AML-193 (cell line): Measurements from ENCODE around the gene UCHL5.
"Not testable (repeated sequence)": the region's sequence is repeated elsewhere in the genome, so short reads cannot be mapped to it uniquely, and the experiment has no call there.

Experiments
- DNase-seq, 2 experiments: peaks; one replicate each; lab custom pipeline; 2025; lab: John Stamatoyannopoulos, UW

The UCHL5 gene

GRCh38 chr1:193062698-193063463 is 3.7 kb upstream of the UCHL5 start:
- no peak for DNase-seq

- peak; percentile 43 to 52 for DNase-seq
These were observed 1.8 kb upstream of the UCHL5 start for GRCh38 chr1:193060938-193061337.

- no peak for DNase-seq
These were observed 1.2 kb upstream of the UCHL5 start for GRCh38 chr1:193060406-193060805.

DNA sequence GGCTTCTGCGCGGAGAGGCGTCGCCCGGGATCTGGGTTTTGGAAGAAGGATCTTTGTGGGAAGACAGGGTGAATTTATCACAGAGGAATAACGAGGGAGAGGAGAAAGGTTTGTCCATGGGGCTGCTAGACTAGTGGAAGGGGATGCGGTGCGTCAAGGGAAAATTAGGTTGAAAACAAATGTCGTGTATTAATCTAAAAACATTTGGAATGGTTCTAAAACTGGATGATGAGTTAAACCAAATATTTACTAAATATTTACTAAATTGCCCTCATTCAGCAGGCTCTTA is 899 bp upstream of the UCHL5 start:
- DNase-seq = no peak

DNA sequence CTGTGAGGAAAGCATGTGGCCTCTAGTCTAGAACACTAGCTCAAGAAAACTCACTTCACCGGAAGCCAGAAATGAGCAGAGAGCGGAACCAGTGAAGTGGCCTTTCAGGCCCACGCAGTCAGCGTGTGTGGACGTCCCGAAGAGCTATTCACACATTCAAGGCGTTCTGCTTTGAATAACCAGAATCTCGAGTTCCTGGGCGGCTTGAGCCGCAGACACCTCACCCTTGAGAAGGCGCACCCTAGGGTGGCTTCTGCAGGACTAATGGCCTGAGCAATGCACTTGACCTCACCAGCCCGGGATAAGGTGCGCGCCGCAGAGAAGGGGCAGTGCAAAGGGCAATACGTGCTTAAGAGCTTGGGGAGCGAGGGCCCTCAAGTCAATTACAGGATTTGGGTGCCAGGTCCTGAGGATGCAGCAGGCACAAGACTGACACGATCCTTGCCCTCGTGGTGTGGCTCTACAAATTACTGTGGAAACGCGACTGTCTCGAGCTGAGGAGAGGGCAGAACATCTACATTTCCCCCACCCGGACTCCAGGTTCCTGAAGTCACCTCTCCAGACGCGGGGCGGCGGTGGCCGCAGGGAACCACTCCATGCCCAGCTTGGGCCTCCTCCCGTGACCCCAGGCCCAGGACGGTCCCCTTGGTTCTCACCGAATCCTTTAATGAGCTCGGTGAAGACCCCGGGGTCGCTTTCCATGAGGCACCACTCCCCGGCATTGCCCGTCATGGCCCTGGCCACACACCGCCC is 455 bp downstream of the UCHL5 start:
- DNase-seq = peak; percentile 58 to 71

DNA sequence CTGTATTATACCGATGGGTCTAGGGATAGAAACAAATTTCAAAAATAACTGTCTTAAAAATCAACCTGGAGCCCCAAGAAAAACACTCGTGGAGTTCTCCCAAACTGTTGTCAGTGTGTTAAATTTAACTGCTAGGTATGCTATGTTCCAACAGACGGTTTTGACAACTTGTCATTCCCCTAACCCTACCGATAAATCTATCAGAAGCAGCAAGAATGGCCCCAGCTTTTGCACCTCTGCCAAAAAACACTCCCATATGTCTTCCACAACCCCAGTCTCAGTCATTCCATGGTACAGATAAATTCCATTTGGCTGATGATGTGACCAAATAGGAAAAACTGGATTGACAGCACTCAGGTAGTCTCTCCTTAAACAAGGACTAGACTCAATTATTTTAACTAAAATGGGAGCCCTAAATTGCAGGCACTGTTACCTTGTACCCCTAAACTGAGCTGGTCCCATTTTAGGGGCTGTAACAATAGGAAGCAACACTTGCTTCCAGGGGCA is 4.9 kb downstream of the UCHL5 start:
- DNase-seq = no peak

- DNase-seq = not testable (repeated sequence)
These were observed 10.2 kb downstream of the UCHL5 start for GRCh38 chr1:193048913-193049312.

GRCh38 chr1:193042766-193043691 is 16.1 kb downstream of the UCHL5 start:
- no peak for DNase-seq

- DNase-seq = no peak
These were observed 19.1 kb downstream of the UCHL5 start for GRCh38 chr1:193040011-193040410.

DNA sequence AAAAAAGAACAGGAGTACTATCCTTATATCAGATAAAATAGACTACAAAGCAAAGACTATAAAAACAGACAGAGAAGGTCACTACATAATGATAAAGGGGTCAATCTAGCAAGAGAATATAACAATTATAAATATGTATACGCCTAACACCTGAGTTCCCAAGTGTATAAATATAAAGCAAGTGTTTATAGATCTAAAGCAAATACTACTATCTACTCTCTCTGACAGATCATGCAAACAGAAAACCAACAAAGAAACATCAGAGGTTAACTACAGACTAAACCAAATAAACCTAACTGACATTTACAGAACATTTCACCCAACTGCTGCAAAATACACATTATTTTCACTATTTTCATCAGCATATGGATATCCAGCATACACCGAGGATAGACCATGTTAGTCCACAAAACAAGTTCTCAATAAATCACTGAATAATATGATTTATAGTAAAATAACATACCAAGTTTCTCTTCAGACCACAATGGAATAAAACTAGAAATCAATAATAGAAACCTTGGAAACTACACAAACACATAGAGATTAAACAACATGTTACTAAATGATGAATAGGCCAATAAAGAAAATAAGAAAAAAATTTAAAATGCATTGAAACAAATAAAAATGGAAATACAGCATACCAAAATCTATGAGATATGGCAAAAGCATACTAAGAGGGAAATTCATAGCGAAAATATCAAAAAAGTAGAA is 22.7 kb downstream of the UCHL5 start:
- no peak for DNase-seq

DNA sequence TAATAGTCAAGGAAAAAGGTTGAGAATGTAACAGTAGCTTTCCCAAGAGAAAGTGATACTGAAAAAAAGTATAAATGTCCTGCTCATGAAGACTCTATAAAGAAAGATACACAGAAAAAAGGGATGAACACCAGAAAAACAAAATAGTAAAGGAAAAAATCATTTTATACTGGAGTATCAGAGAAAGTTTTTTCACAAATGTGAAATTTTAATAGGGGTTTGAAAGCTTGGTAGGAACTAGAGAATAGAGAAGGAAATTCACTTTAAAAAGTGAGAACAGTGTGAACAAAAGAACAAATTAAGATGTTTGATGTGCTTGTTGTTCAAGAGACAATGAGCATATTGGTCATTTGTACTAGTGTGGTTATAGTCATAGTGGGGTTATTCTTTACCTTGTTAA is 25.6 kb downstream of the UCHL5 start:
- no peak for DNase-seq

GRCh38 chr1:193032643-193033427 is 26.3 kb downstream of the UCHL5 start:
- not testable (repeated sequence) for DNase-seq

DNA sequence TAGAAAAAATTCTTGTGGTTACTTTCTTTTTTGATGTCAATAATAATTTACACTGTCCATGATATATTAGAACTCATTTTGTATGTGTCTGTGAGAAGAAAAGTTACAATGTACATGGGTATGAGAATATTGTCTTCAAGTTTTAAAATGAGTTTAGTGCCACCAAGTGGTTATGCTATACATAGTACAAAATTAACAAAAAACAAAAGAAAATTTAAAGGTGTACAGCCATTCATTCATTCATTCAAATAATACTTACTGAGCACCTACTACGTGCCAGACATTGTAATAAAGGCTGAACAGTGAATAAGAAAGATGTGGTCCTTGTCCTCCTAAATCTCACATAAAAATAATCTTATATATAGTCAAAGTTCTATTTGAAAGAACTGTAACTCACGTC is 27.7 kb downstream of the UCHL5 start:
- DNase-seq = peak; percentile 16 to 33

- no peak for DNase-seq
These were observed 28.9 kb downstream of the UCHL5 start for GRCh38 chr1:193030280-193030679.

DNA sequence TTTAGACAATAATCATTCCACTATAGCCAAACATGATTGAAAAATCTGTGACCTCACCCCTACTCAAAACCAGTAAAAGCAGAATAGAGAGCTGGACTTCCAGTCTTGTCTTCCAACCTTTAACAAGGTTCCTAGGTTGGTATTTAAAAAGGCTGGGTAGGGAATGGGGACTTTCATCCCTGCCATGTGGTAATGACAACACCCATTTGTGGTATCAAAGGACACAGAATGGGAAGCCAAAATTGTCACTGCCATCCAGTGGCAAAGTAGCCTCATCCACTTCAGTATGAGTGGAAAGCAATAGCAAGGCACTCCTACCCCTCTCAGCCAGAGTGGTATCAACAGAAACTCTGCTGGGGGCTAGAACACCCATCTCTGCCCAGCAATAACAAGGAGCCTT is 33.9 kb downstream of the UCHL5 start:
- no peak for DNase-seq

GRCh38 chr1:193019442-193020026 is 39.6 kb downstream of the UCHL5 start:
- DNase-seq = peak; percentile 39 to 60

- no peak for DNase-seq
These were observed 42.4 kb downstream of the UCHL5 start for GRCh38 chr1:193016788-193017187.

DNA sequence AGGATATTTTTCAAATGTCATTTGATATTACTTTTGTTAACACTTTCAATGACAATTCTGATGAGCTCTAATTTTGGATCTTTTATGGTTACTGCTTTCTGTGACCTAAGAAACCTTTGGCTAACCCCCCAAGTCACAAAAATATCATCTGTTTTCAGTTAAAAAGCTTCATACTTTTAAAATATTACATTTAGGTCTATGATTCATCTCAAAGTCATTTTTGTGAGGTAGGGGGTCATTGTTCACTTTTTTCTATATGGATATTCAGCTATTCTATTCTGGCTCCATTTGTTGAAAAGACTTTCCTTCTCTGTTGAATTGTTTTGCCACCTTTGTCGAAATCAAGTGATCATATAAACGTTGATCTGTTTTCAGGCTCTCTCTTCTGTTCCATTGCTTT is 44.8 kb downstream of the UCHL5 start:
- no peak for DNase-seq

GRCh38 chr1:193013707-193014106 is 45.5 kb downstream of the UCHL5 start:
- no peak for DNase-seq

DNA sequence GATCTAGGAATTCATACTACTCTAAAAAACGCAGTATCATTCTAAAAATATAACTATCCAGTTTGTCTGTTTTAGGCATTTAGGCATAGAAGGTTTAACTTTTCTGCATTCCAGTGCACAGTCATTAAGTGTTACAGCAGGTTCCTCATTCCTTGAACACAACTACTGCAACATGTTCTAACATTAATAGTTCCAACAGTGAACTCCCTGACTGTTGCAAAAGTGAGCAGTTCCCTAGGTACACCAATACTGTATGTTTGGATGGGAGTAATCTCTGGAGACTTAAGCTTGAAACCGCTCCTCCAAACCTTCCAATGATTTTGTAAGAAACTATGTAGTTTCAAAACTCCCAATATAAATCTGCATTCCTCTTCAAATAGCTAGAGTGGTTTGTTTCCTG is 46.2 kb downstream of the UCHL5 start:
- DNase-seq = no peak

- no peak for DNase-seq
These were observed 47.8 kb downstream of the UCHL5 start for GRCh38 chr1:193011406-193011805.
